Stimulated activated CD8-positive, alpha-beta memory T cell treated with anti-CD3 and anti-CD28 coated beads, Interleukin-2, amount 100 ng/mL, for 48 hours (primary cell): ENCODE measurements around the gene NUDT4.
"Not testable (repeated sequence)": the region's sequence is repeated elsewhere in the genome, so short reads cannot be mapped to it uniquely, and the experiment has no call there.

ENCODE experiments used
- DNase-seq, 2 donors: peaks; one replicate each; pipeline ENCODE4 v3.0.0-alpha.2; 2020; ENCODE audit warnings: low read depth in 2 of 2

NUDT4 gene

DNA sequence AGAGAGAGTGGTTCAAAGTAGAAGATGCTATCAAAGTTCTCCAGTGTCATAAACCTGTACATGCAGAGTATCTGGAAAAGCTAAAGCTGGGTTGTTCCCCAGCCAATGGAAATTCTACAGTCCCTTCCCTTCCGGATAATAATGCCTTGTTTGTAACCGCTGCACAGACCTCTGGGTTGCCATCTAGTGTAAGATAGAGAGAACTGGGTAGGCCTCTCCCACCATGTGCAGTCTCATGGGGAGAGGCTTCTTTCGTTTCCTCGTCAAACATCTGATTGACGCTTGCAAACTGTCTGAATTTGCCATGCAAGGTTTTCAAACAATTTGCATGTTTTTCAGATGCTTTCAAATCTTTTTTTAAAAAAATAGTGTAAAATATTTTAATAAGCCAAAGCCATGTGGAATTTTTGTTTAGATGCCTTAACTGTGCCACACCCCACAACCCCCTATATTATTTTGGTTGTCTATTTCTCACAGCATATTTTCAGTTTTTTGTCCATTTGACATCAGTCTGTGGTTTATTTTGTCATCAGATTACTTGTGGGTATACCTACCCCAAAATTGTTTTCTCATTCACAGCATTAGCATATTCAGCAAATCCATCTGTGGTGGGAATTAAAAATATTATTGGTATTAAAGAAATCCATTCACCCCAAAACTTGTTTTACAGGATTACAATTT lies 21.6 kb downstream of the NUDT4 start:
- not testable (repeated sequence) for DNase-seq

- DNase-seq = no peak
Observed at GRCh38 chr12:93402333-93403311, 24.9 kb downstream of the NUDT4 start.

DNA sequence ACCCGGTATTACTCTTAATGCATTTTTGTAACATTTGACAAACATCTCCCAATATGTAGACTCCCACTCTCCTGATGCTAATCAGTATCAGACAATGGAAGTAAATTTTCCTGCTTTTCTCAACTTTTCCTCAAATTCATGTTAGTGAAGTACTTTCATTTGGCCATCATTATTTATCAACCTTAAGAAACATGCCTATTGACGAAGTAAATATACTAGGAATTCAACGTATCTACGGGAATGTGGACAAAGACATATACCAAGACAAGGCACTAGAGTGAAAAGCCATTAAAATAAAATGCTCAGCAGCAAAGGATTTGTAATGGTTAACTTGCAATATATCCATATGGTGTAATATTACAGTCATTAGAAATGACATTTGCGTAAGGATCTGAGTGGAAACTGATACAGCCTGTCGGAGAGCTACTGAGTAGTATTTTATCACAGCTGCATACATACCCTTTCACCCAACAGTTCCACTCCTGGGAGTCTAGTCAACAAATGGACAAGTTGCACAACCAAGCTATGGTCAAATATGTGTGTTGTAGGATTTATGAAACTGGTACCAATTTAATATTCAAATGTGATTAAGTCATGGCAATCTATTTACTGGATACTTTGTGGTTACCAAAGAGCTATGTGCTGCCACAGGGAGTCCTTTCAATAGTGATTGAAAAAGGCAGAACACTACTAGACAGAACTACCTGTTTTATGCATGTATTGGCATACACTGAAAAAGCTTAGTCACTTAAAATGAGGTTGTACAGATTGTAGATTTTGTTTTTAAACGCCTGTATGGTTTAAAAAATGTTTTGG lies 26.5 kb downstream of the NUDT4 start:
- DNase-seq = no peak

GRCh38 chr12:93404961-93405849 lies 27.5 kb downstream of the NUDT4 start:
- DNase-seq = no peak

- no peak for DNase-seq
Observed at GRCh38 chr12:93407054-93407962, 29.6 kb downstream of the NUDT4 start.

GRCh38 chr12:93407963-93408283 lies 30.2 kb downstream of the NUDT4 start:
- no peak for DNase-seq

DNA sequence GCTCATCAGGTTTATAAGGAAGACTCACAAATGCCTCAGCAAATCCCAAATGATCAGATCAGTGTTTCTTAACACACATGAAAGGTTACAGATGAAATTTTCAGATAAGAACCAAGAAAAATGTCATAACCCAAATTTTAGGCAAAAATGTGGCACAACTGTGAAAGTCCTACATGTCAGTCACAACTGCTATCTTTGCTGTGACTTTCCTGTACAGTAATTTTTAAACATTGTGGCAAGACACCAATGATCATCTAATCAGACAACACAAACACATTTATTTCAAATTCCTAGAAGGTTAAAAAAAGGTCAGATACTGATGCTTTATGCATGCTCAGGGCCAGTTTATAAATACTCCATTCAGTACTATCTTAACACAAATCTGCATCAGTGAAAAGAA lies 31.1 kb downstream of the NUDT4 start:
- DNase-seq = no peak

DNA sequence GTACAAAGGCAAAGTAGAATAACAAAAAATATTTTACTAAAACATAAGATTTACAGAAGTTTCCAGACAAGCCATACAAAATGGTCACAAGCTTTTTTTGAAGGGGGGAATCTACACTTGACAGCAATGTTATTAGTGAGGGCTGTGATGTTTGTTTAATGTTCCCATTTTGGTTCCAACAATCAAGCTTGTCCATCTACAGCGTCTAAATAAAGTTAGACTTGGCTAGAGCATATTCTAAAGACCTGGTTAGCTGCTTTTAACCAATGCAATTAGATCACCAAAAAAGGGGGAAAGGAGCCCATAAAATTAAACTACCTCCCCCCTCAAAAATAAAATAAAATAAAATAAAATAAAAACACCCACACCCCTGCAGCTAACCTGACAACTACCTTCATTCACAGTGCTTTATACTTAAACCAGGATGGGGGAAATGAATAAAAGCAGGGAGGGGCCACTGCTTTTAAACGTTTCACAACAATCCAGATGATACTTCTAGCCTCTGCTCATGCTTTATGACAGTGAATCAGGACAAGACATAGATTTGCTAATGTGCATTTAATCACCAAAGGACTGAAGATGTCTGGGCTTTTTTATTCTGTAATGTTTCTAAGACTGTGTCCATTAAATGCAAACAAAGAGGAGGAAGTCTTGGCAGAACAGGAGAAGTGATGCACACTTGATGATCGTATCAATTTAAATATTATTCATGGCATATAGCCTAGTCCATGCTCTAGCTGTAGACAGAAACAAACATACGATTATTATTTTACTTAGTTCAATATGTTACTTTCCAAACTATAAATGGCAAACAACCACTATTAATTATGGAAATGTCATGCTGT lies 31.8 kb downstream of the NUDT4 start:
- not testable (repeated sequence) for DNase-seq

DNA sequence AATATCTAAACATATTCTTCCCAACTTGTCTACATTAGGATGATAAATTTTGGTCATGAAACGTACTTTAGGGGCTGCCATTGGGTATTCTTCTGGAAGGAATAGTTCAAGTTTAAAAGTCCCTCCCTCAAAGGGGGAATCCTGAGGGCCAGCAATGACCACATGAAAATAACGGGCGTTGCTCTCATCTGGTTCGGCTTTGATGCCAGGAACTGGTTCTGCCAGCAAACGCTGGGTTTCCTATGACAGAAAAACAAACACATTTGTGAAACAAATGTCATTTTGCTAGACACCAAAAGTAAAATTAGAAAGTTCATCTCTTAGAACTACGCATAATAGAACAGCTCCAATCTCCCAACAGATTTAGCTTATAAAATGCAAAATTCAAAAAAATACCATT lies 33.3 kb downstream of the NUDT4 start:
- DNase-seq = not testable (repeated sequence)

- DNase-seq = not testable (repeated sequence)
Observed at GRCh38 chr12:93412396-93412795, 34.7 kb downstream of the NUDT4 start.

GRCh38 chr12:93413064-93413463 lies 35.3 kb downstream of the NUDT4 start:
- DNase-seq = no peak

DNA sequence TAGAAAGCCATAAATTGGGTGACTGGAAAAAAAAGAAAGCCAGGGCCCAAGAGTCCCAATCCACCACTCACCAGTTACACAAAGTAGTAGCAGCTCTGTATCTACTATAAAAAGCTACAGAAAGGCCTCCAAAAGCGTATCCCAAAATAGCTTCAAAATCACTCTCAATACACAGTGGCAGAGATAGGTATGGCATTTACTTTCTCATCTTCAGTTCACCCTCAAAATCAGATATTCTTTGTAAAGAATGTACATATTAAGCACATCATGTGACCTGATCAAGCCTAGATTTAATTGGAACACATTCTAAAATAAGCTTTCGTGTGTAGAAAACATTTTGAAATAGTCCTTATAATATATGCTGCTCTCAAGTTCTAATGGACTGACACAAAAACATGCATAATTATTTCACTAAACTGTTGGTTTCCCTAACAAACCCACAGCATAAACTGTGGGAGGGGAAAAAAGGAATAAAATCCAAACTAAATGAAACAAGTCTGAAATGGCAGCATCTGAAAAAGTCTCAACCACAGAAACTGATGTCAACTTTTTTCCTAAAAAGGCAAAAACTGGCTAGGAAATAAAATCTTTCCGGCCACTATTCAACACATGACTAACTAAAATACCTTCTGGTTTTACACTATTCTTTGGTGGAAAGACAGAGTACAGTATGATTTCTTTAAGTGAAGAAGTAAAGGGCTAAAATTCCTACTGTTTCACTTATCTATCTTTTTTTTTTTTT lies 38.2 kb downstream of the NUDT4 start:
- no peak for DNase-seq

DNA sequence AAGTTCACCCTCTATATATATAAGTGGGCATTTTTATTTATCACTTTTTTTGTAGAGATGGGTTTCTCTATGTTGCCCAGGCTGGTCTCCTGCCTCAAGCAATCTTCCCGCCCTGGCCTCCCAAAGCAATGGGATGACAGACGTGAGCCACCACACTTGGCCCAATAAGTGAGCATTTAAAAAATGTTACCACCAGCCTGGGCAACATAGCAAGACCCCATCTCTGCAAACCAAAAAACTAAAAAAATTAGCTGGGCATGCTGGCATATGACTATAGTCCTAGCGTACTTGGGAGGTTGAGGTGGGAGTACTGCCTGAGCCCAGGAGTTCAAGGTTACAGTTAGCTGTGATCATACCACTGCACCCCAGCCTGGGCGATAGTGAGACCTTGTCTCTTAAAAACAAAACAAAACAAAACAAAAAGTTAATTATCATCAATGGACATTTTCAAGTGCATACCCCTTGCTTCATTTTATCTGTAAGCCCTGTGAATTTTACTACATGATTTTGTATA lies 40.3 kb downstream of the NUDT4 start:
- no peak for DNase-seq

- no peak for DNase-seq
Observed at GRCh38 chr12:93419388-93420034, 41.8 kb downstream of the NUDT4 start.

GRCh38 chr12:93422050-93422449 lies 44.3 kb downstream of the NUDT4 start:
- no peak for DNase-seq

DNA sequence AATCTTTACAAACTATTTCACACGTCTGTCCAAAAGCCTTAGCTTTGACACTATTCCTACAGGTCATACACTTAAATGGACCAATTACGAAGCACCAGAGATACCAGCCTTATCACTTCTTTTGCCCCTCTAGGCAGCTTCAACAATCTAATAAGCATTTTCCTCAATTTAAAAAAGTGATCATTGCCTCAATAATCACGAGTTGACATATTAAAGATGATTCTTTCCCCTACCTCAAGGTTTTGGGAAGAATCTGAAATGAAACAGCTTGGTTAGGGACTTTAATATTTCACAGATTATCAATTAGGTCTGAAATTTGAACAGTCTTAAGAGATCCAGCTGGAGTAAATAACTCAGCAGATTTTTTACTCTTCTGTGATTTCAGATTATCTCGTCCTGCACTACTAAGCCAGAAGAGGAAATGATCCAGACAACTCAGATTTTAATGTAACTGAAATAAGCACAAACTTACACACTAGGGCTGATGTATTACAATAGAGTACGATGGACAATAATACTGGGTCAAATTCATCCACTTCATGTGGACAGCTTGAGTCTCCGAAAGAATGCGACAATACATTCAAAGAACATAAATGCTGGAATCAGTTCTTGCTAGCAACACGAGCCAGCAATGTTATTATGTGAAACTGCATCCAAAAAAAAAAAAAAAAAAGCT lies 48.1 kb downstream of the NUDT4 start:
- no peak for DNase-seq

DNA sequence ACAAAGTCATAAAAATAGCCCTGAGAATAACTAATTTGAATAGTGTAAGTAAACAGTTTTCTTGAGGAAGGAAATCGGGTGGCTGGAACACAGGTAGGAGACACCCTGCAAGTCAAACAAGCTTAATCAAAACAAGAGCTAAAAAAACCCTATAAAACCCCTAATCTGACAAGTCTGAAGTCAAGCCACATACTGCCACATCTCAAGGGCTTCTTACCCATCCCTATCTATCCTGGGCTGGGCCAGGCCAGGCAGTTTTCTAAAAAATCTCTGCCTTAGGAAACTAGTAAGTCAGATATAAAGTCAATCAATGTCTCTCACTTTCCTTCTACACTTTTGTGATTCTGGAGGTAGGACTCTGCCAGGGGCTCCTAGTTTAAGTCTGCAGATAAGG lies 48.7 kb downstream of the NUDT4 start:
- DNase-seq = no peak
